K562 (cell line): ENCODE measurements around the gene CNNM4. TPM values are rescaled to one million over a fixed set of nuclear protein-coding genes. Genes with fewer than 3 reads are reported as not detected.

Experiments
- AFF1 ChIP-seq, 2 experiments: fragments of 450-650 bp; IDR thresholded peaks; 2 replicates each; pipeline ENCODE4 v1.6.1; 2018; ENCODE audit warnings: mild to moderate bottlenecking in 2 of 2, low read depth in 1 of 2; ENCODE audit not compliant: partially characterized antibody in 2 of 2
- CGGBP1 ChIP-seq: fragments of 250-450 bp; sonication (Bioruptor Pico); IDR thresholded peaks from 2 replicates; pipeline ENCODE4 v1.9.0; 2021; ENCODE audit warnings: mild to moderate bottlenecking
- ELF2 ChIP-seq: fragments of 250-450 bp; sonication (Bioruptor Pico); IDR thresholded peaks from 2 replicates; pipeline ENCODE4 v1.5.0; 2021; ENCODE audit warnings: mild to moderate bottlenecking
- ERF ChIP-seq: fragments of 450-650 bp; formaldehyde crosslinking; IDR thresholded peaks from 2 replicates; pipeline ENCODE4 v1.4.0; 2020; ENCODE audit warnings: mild to moderate bottlenecking, mixed read lengths
- FOXA3 ChIP-seq, 2 experiments: fragments of 450-650 bp in 1 of 2; sonication (generic) in 1 of 2; formaldehyde crosslinking; IDR thresholded peaks in 1 of 2; conservative IDR thresholded peaks in 1 of 2; 2 replicates each; pipeline versions ENCODE4 v1.4.0 to v1.8.0; 2020 to 2022; ENCODE audit warnings: mild to moderate bottlenecking in 2 of 2, missing genetic modification reagents in 1 of 2
- KAT8 ChIP-seq: fragments of 450-650 bp; IDR thresholded peaks from 2 replicates; pipeline ENCODE4 v1.6.1; 2016; ENCODE audit warnings: low read depth, mild to moderate bottlenecking
- L3MBTL2 ChIP-seq: fragments of 450-650 bp; IDR thresholded peaks from 2 replicates; pipeline ENCODE4 v1.6.1; 2016; ENCODE audit warnings: mild to moderate bottlenecking, moderate library complexity
- NCOA1 ChIP-seq: fragments of 450-650 bp; IDR thresholded peaks from 2 replicates; pipeline ENCODE4 v1.6.1; 2016; ENCODE audit warnings: low read depth
- POLR3G ChIP-seq: IDR thresholded peaks from 2 replicates; pipeline ENCODE4 v1.6.1; 2011; ENCODE audit not compliant: insufficient read length, insufficient replicate concordance; ENCODE audit errors: extremely low read depth
- PPARD ChIP-seq: fragments of 250-450 bp; sonication (Bioruptor Pico); IDR thresholded peaks from 2 replicates; pipeline ENCODE4 v1.8.0; 2022; ENCODE audit warnings: inconsistent platforms, mild to moderate bottlenecking, moderate library complexity
- PRPF4 ChIP-seq: fragments of 200-400 bp; formaldehyde crosslinking; IDR thresholded peaks from one replicate; pipeline ENCODE4 v1.6.1; 2017; ENCODE audit warnings: low read length, low read depth, mild to moderate bottlenecking; ENCODE audit not compliant: insufficient read depth, poor library complexity, severe bottlenecking
- SAFB2 ChIP-seq: fragments of 200-400 bp; formaldehyde crosslinking; IDR thresholded peaks from 2 replicates; pipeline ENCODE4 v1.6.1; 2018; ENCODE audit warnings: borderline replicate concordance, low read length, low read depth, moderate library complexity; ENCODE audit not compliant: severe bottlenecking
- TARDBP ChIP-seq: fragments of 450-650 bp; IDR thresholded peaks from 2 replicates; pipeline ENCODE4 v1.6.1; 2016
- TCF7 ChIP-seq: sonication (generic); IDR thresholded peaks from 2 replicates; pipeline ENCODE4 v1.6.1; 2016; ENCODE audit warnings: antibody characterized with exemption, borderline replicate concordance
- ZFP1 ChIP-seq: fragments of 450-650 bp; formaldehyde crosslinking; IDR thresholded peaks from 2 replicates; pipeline ENCODE4 v1.4.0; 2020; ENCODE audit warnings: mild to moderate bottlenecking, mixed read lengths
- ZFP36 ChIP-seq: fragments of 150-350 bp; IDR thresholded peaks from 2 replicates; pipeline ENCODE4 v1.6.1; 2018; ENCODE audit warnings: low read length, low read depth; ENCODE audit not compliant: partially characterized antibody
- ZNF57 ChIP-seq: fragments of 450-650 bp; formaldehyde crosslinking; IDR thresholded peaks from 2 replicates; pipeline ENCODE4 v1.4.0; 2020; ENCODE audit warnings: mild to moderate bottlenecking, moderate library complexity
- polyA plus RNA-seq, 8 experiments: library from polyadenylated mRNA; depleted of rRNA in 4 of 8; stranded (reverse) in 5 of 8; unstranded in 3 of 8; fragments of >200 nt; fragmentation: Nextera tagmentation in 2 of 8; fragmentation: Illumina TruSeq in 1 of 8; extraction: Ambion mirVana in 2 of 8; extraction: Trizol in 1 of 8; gene quantifications; 2 replicates each; pipeline versions ENCODE4 v1.2.1 to v1.2.3, GENCODE V29; 2011 to 2014; ENCODE audit warnings: inconsistent platforms in 1 of 8, missing spikeins in 1 of 8
- total RNA-seq, 7 experiments: library from RNA; depleted of rRNA in 6 of 7; stranded (reverse); fragments of >200 nt in 6 of 7; fragmentation: Illumina TruSeq in 2 of 7; extraction: Trizol in 2 of 7; gene quantifications; 2 replicates each; pipeline versions ENCODE4 v1.2.1 to v1.2.3, GENCODE V29; 2011 to 2021; ENCODE audit warnings: low replicate concordance in 1 of 7
- TF ChIP-seq, protein P1 (sequence below), 2 experiments: IDR thresholded peaks in 1 of 2; conservative IDR thresholded peaks in 1 of 2; 2 replicates each; pipeline ENCODE4 v1.6.1; 2016; ENCODE audit warnings: low read depth in 2 of 2, mild to moderate bottlenecking in 1 of 2, missing compliant biosample characterization in 1 of 2, missing genetic modification characterization in 1 of 2, moderate library complexity in 1 of 2
- TF ChIP-seq, protein P2 (sequence below): fragments of 450-650 bp; IDR thresholded peaks from 2 replicates; pipeline ENCODE4 v1.6.1; 2016; ENCODE audit warnings: missing biosample characterization, missing genetic modification characterization

CNNM4 gene
- total and polyA plus RNA-seq, 9 of the 15 experiments (the other 6 are each of a cell fraction or from before 2014, with no cell fraction given) = 0.96 to 6.3 (median 2.8) TPM

GRCh38 chr2:96857667-96858372 lies 97.1 kb downstream of the CNNM4 start, which contains the start of gene ANKRD39 (continued):
- TF ChIP-seq, protein P1, sequence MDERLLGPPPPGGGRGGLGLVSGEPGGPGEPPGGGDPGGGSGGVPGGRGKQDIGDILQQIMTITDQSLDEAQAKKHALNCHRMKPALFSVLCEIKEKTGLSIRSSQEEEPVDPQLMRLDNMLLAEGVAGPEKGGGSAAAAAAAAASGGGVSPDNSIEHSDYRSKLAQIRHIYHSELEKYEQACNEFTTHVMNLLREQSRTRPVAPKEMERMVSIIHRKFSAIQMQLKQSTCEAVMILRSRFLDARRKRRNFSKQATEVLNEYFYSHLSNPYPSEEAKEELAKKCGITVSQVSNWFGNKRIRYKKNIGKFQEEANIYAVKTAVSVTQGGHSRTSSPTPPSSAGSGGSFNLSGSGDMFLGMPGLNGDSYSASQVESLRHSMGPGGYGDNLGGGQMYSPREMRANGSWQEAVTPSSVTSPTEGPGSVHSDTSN (CRISPR knock-in tag; IDR thresholded peaks at IDR 0.05; ENCODE audit: low read depth) = no peak
- TF ChIP-seq, protein P1 (tag; conservative IDR thresholded peaks at IDR 0.05; ENCODE audit: low read depth) = no peak
- TF ChIP-seq ERF (CRISPR knock-in tag) (peak; percentile 61; the same call in 1 of the 2 replicates), AFF1 (IDR thresholded peaks at IDR 0.05; ENCODE audit: low read depth in 1 of 2, partially characterized antibody in 2 of 2) (no peak), PRPF4 (no peak), SAFB2 (no peak), TARDBP (peak; percentile 59; the same call in 1 of the 2 replicates), ZNF57 (CRISPR knock-in tag) (no peak), FOXA3 (CRISPR knock-in tag; conservative IDR thresholded peaks at IDR 0.05 in 1 of 2, IDR thresholded peaks at IDR 0.05 in 1 of 2) (no peak; a peak in 1 of 4 replicates), PPARD (CRISPR knock-in tag) (no peak), TCF7 (peak; percentile 63; the same call in 1 of the 2 replicates), L3MBTL2 (no peak), CGGBP1 (CRISPR knock-in tag) (no peak), ZFP1 (CRISPR knock-in tag) (0 out of 2 replicates have a peak, but pooled peaks have one; percentile 11), ZFP36 (no peak), NCOA1 (no peak), POLR3G (no peak), KAT8 (no peak), ELF2 (CRISPR knock-in tag) (no peak)
- TF ChIP-seq, protein P2, sequence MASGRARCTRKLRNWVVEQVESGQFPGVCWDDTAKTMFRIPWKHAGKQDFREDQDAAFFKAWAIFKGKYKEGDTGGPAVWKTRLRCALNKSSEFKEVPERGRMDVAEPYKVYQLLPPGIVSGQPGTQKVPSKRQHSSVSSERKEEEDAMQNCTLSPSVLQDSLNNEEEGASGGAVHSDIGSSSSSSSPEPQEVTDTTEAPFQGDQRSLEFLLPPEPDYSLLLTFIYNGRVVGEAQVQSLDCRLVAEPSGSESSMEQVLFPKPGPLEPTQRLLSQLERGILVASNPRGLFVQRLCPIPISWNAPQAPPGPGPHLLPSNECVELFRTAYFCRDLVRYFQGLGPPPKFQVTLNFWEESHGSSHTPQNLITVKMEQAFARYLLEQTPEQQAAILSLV (tag) = no peak
